Inflammatory macrophage (primary cell): ENCODE data around the gene ACTR8.
"Not testable (repeated sequence)": the region's sequence is repeated elsewhere in the genome, so short reads cannot be mapped to it uniquely, and the experiment has no call there.

ENCODE experiments used
- DNase-seq, 2 donors: peaks; one replicate each; pipeline ENCODE4 v3.0.0-alpha.2; 2020 to 2022
- total RNA-seq, 18 experiments: gene quantifications; one replicate each; lab custom pipeline; 2026; ENCODE audit warnings: mixed read lengths in 6 of 18, inconsistent platforms in 2 of 18; lab: John Stamatoyannopoulos, UW

The ACTR8 gene
- 22.8 to 60.9 (median 47.0) reads per million in 18 experiments for total RNA-seq

- DNase-seq: peak; percentile 82 to 88
These were observed at the start of gene ACTR8 for GRCh38 chr3:53881691-53882593. Gene ACTR8, minus strand, starts transcription at chr3:53882152. Its CDS starts 51 bp downstream, at chr3:53882101.

GRCh38 chr3:53927208-53927872, 45.4 kb upstream of the ACTR8 start:
- DNase-seq: not testable (repeated sequence)

DNA sequence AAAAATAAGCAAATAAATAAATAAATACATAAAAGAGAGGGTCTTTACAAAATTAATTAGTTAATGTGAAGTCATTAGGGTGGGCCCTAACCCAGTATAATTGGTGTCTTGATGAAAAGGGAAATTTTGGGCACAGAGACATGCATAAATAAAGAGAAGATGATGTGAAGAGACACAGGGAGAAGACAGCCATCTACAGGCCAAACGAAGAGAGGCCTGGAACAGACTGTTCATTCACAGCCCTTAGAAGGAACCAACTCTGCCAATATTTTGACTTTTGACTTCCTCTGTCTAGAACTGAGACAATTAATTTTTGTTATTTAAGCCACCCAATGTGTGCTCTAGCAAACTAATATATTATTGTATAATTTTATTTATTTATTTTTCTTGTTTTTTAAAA, 39.3 kb upstream of the ACTR8 start:
- DNase-seq: peak; percentile 30 to 32

- no peak for DNase-seq
These were observed 37.8 kb upstream of the ACTR8 start for GRCh38 chr3:53919741-53920140.

DNA sequence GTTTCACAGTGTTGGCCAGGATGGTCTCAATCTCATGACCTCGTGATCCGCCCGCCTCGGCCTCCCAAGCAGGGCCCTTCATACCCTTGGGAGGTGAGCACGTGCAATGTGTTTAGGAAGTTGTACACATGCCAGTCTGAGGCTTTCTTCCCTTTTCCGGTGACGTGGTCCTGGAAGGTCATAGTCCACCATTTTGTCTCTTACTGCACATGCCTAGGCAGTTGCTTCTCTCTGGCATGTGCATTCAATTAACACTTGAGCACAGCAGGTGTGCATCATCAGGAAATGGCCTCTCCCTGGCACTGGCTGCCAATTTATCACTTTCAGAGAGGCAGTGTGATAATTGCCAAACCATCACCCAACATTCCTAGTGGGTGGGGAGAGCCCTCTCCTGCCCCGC, 31.4 kb upstream of the ACTR8 start:
- no peak for DNase-seq

GRCh38 chr3:53902711-53903110, 20.8 kb upstream of the ACTR8 start:
- DNase-seq: no peak

DNA sequence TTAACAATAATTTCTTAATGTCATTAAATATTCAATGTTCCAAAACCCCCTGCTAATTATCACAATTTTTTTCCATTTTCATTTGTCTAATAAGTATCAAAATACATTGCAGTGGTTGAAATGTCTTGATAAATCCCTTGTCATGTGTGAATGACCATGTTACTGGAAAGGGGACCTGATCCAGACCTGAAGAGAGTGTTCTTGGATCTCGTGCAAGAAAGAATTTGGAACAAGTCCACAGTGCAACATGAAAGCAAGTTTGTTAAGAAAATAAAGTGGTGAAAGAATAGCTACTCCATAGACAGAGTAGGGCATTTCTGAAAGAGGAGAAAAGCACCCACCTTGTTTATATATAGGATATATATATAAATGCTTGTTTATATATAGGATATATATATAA, 20.1 kb upstream of the ACTR8 start:
- no peak for DNase-seq

DNA sequence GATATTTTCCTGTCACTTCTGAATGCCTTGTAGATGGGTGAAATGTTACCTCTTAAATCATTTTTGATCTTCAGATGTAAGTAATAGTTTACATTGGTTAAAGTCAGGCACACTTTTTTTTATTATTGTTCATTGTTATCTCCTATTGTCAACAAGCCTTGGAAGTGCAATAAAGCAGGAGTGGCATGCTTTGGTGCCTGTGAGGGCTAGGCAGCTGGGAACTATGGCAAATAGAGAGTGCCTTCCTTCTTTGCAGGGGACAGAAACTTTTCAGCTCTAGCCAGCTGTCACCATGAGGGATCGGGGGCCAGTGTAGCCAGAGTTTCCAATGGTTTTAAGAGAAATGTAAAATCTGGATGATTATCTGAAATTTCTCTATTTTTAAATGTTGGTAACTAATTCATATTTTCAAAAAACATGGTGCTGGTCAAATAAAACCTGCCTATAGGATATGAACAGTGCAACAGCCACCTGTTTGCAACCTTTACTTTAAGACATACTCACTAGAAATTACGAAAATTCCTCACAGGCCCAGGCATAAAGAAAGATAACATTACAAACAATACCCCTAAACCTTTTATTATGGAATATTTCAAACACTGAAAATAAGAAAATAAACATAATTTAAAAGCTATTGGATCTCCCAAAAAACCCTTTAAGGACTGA, 18.8 kb upstream of the ACTR8 start:
- DNase-seq: no peak

DNA sequence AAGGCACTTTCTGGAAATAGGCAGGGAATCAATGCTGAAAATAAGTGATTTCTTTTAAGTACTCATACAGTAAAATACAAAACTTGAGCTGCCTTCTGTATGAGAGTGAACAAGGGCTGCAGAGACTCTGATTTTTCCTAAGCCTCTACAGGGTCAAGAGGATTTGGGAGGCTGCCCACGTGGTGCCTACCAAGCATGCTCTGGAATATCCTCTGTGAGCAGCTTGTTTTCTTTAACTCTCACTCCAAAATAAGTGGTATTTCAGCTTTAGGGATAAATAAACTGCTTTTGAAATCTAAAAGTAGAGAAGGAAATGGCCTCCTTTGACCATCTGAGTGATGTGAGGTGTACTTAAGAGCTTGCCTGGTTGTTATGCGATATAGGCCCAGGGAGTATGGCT, 17.8 kb upstream of the ACTR8 start:
- DNase-seq: no peak

DNA sequence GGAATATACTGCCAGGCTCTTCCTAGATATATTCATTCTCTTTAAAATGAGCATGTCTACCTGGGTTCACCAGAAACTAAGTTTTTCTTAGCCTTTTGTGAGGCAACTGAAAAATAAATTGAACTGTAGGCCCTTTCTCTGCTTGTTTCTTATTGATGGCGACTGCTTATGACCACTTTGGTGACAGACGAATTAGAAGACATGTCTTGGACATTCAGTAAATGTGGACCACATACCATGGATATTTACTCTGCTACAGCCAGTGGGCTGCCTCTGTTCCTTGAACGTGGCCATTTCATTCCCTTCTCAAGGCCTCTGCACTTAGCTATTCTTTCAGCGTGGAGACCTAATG, 10.3 kb upstream of the ACTR8 start:
- no peak for DNase-seq

GRCh38 chr3:53891497-53892285, 9.7 kb upstream of the ACTR8 start, which contains the start of gene SELENOK:
Gene SELENOK, minus strand, starts transcription at chr3:53891859.
- DNase-seq: peak; percentile 100

- peak in 1 of 2 donors; percentile 14 for DNase-seq
These were observed 8.9 kb upstream of the ACTR8 start for GRCh38 chr3:53890726-53891475.

DNA sequence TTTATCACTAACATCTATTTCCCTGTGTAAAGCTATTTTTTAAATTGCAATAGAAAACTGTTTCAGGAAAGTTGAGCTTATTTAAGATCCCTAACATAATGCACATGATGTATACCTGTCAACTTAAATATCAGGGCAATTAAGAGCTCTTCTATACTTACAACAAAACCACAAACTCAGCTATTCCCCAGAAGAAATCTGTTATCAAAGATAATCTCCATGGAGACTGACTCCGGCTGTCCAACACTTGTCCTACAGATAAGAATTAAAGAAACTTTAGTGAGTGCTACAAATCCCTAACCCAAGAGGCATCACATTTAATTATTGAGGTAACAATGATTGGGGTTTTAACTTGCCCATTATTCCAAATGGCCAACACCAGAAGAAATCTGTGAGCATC, 6.3 kb upstream of the ACTR8 start:
- no peak for DNase-seq

GRCh38 chr3:53887446-53887845, 5.5 kb upstream of the ACTR8 start:
- no peak for DNase-seq

DNA sequence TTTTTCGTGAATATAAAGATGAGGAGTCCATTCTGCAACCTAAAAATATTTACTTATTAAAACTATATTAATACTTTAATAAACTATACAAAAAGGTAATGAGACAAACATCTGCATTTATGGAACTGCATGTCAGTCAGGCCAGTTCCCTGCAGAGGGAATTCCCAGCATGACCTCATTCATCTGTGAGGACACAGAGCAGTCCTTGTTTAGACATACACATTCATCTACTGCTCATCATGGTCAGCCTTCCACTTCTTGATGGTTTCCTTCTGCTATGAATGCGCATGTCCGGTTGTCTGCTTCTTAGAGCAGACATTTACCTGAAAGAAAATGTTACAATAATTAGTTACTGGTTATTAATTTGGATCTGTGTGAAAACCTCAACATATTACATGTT, 3.3 kb upstream of the ACTR8 start:
- peak in 1 of 2 donors; percentile 39 for DNase-seq

GRCh38 chr3:53884623-53885022, 2.7 kb upstream of the ACTR8 start:
- DNase-seq: no peak

GRCh38 chr3:53883008-53883407, 1.1 kb upstream of the ACTR8 start:
- DNase-seq: no peak

GRCh38 chr3:53880396-53881345, 1.3 kb downstream of the ACTR8 start:
- DNase-seq: no peak

- no peak for DNase-seq
These were observed 16.0 kb downstream of the ACTR8 start for GRCh38 chr3:53865732-53866499.

GRCh38 chr3:53863145-53863544, 18.8 kb downstream of the ACTR8 start:
- DNase-seq: no peak
